H9 (cell line): ENCODE data around the gene SLC25A12. TPM values are rescaled to one million over a fixed set of nuclear protein-coding genes. Genes with fewer than 3 reads are reported as not detected.

ENCODE experiments used
- DNase-seq: peaks from one replicate; pipeline ENCODE4 v3.0.0-alpha.2; 2017
- H2AFZ ChIP-seq: one replicate; pipeline ENCODE4 v1.6.1; 2013; ENCODE audit warnings: mild to moderate bottlenecking, low read length, control low read depth, moderate library complexity
- H2AK5ac ChIP-seq: 2 replicates; pipeline ENCODE4 v1.6.1; 2013; ENCODE audit warnings: low read length, control low read depth, mixed read lengths; ENCODE audit not compliant: insufficient read length
- H2BK120ac ChIP-seq: one replicate; pipeline ENCODE4 v1.6.1; 2013; ENCODE audit warnings: low read depth, mild to moderate bottlenecking, low read length, control low read depth, inconsistent platforms; ENCODE audit not compliant: poor library complexity, severe bottlenecking
- H2BK12ac ChIP-seq: 2 replicates; pipeline ENCODE4 v1.6.1; 2013; ENCODE audit warnings: low read length, control low read depth, mixed read lengths, low read depth; ENCODE audit not compliant: insufficient read length
- H2BK15ac ChIP-seq: 2 replicates; pipeline ENCODE4 v1.6.1; 2013; ENCODE audit warnings: low read depth, low read length, control low read depth
- H2BK20ac ChIP-seq: one replicate; pipeline ENCODE4 v1.6.1; 2013; ENCODE audit warnings: low read depth, mild to moderate bottlenecking, low read length, control low read depth, inconsistent platforms; ENCODE audit not compliant: poor library complexity, severe bottlenecking
- H2BK5ac ChIP-seq: 2 replicates; pipeline ENCODE4 v1.6.1; 2013; ENCODE audit warnings: low read length, control low read depth, mixed read lengths; ENCODE audit not compliant: insufficient read length
- H3K14ac ChIP-seq: 2 replicates; pipeline ENCODE4 v1.6.1; 2013; ENCODE audit warnings: low read length, control low read depth; ENCODE audit not compliant: insufficient read depth
- H3K18ac ChIP-seq: 2 replicates; pipeline ENCODE4 v1.6.1; 2013; ENCODE audit warnings: low read depth, mild to moderate bottlenecking, mixed read lengths, low read length, control low read depth; ENCODE audit not compliant: insufficient read length
- H3K23ac ChIP-seq: 2 replicates; pipeline ENCODE4 v1.6.1; 2013; ENCODE audit warnings: low read length, control low read depth, mixed read lengths, low read depth; ENCODE audit not compliant: insufficient read length
- H3K23me2 ChIP-seq: 2 replicates; pipeline ENCODE4 v1.6.1; 2013; ENCODE audit warnings: low read depth, mild to moderate bottlenecking, mixed read lengths, low read length, control low read depth; ENCODE audit not compliant: insufficient read length, poor library complexity, severe bottlenecking
- H3K27ac ChIP-seq: 2 replicates; pipeline ENCODE4 v1.5.1; 2013; ENCODE audit warnings: low read length, control low read depth, mixed read lengths, low read depth; ENCODE audit not compliant: insufficient read length
- H3K27me3 ChIP-seq: 2 replicates; pipeline ENCODE4 v1.6.1; 2013; ENCODE audit warnings: low read length, control low read depth, inconsistent platforms; ENCODE audit not compliant: insufficient read depth
- H3K4ac ChIP-seq: 2 replicates; pipeline ENCODE4 v1.6.1; 2013; ENCODE audit warnings: low read depth, mild to moderate bottlenecking, control low read depth, inconsistent platforms, low read length, moderate library complexity
- H3K4me1 ChIP-seq: 2 replicates; pipeline ENCODE4 v1.6.1; 2013; ENCODE audit warnings: low read length, control low read depth, inconsistent platforms; ENCODE audit not compliant: insufficient read depth
- H3K4me2 ChIP-seq: 2 replicates; pipeline ENCODE4 v1.6.1; 2013; ENCODE audit warnings: low read length, control low read depth, mixed read lengths; ENCODE audit not compliant: insufficient read length, insufficient read depth
- H3K56ac ChIP-seq: 2 replicates; pipeline ENCODE4 v1.6.1; 2013; ENCODE audit warnings: low read depth, mild to moderate bottlenecking, mixed read lengths, low read length, control low read depth; ENCODE audit not compliant: insufficient read length
- H3K79me1 ChIP-seq: 2 replicates; pipeline ENCODE4 v1.6.1; 2013; ENCODE audit warnings: low read depth, mild to moderate bottlenecking, moderate library complexity, low read length, control low read depth, inconsistent platforms; ENCODE audit not compliant: insufficient read depth, poor library complexity, severe bottlenecking
- H3K79me2 ChIP-seq: 2 replicates; pipeline ENCODE4 v1.6.1; 2013; ENCODE audit warnings: low read length, control low read depth, inconsistent platforms; ENCODE audit not compliant: insufficient read depth
- H3K9ac ChIP-seq: 2 replicates; pipeline ENCODE4 v1.6.1; 2013; ENCODE audit warnings: low read length, control low read depth, mixed read lengths; ENCODE audit not compliant: insufficient read length; ENCODE audit errors: extremely low read depth
- H3K9me3 ChIP-seq: one replicate; pipeline ENCODE4 v1.6.1; 2013; ENCODE audit warnings: low read depth, low read length, inconsistent platforms; ENCODE audit not compliant: control insufficient read depth
- H3T11ph ChIP-seq: one replicate; pipeline ENCODE4 v1.6.1; 2013; ENCODE audit warnings: mild to moderate bottlenecking, low read length, control low read depth, inconsistent platforms
- H4K20me1 ChIP-seq: one replicate; pipeline ENCODE4 v1.6.1; 2013; ENCODE audit not compliant: control insufficient read depth, insufficient read length, insufficient read depth
- H4K5ac ChIP-seq: 2 replicates; pipeline ENCODE4 v1.6.1; 2013; ENCODE audit warnings: low read depth, mild to moderate bottlenecking, mixed read lengths, low read length, control low read depth; ENCODE audit not compliant: insufficient read length
- H4K8ac ChIP-seq: replicated peaks from 2 replicates; pipeline ENCODE4 v1.6.1; 2013; ENCODE audit warnings: low read length, control low read depth, mixed read lengths, low read depth; ENCODE audit not compliant: insufficient read length
- H4K91ac ChIP-seq: 2 replicates; pipeline ENCODE4 v1.6.1; 2013; ENCODE audit warnings: low read depth, mild to moderate bottlenecking, moderate library complexity, mixed read lengths, low read length, control low read depth; ENCODE audit not compliant: insufficient read length
- H3K27ac Mint-ChIP-seq, 3 experiments: 2 replicates in 2 of 3; 3 replicates in 1 of 3; pipeline ENCODE4 v1.8.0; 2020 to 2021; ENCODE audit warnings: mixed read lengths in 3 of 3, mild to moderate bottlenecking in 1 of 3, moderate library complexity in 1 of 3
- H3K27me3 Mint-ChIP-seq: 2 replicates; pipeline ENCODE4 v1.8.0; 2021; ENCODE audit warnings: low read depth, mild to moderate bottlenecking, moderate library complexity, mixed read lengths
- H3K36me3 Mint-ChIP-seq, 3 experiments: 2 replicates in 2 of 3; 3 replicates in 1 of 3; pipeline ENCODE4 v1.8.0; 2020 to 2021; ENCODE audit warnings: low read depth in 3 of 3, mixed read lengths in 3 of 3; ENCODE audit not compliant: insufficient read depth in 1 of 3
- H3K4me1 Mint-ChIP-seq, 2 experiments: 2 replicates each; pipeline ENCODE4 v1.8.0; 2020; ENCODE audit warnings: mixed read lengths in 2 of 2
- H3K4me3 Mint-ChIP-seq, 2 experiments: 2 replicates in 1 of 2; 3 replicates in 1 of 2; pipeline ENCODE4 v1.8.0; 2020 to 2021; ENCODE audit warnings: mild to moderate bottlenecking in 2 of 2, mixed read lengths in 2 of 2, moderate library complexity in 1 of 2
- H3K9me3 Mint-ChIP-seq, 2 experiments: 2 replicates in 1 of 2; 3 replicates in 1 of 2; pipeline ENCODE4 v1.8.0; 2020; ENCODE audit warnings: mild to moderate bottlenecking in 2 of 2, mixed read lengths in 2 of 2, moderate library complexity in 1 of 2
- WGBS: extraction: QIAGEN DNeasy Blood & Tissue Kit; methylation state at CpG from one replicate; pipeline ENCODE4 v1.1.7; 2013; ENCODE audit warnings: missing lambda C conversion rate, low lambda C conversion rate, mixed read lengths; ENCODE audit not compliant: insufficient read length; ENCODE audit errors: extremely low coverage; 5-methylcytosine and 5-hydroxymethylcytosine counted together
- total RNA-seq: library from RNA; stranded (reverse); gene quantifications from 2 replicates; pipeline ENCODE4 v1.2.1, GENCODE V29; 2021
- TF ChIP-seq, protein P1 (sequence below): fragments of 200-600 bp; sonication (generic); conservative IDR thresholded peaks from 3 replicates; pipeline ENCODE4 v1.8.0; 2021; ENCODE audit warnings: antibody characterized with exemption, mild to moderate bottlenecking

The SLC25A12 gene
- total RNA-seq, 1 experiment from 2014 or later: 10.1 TPM

DNA sequence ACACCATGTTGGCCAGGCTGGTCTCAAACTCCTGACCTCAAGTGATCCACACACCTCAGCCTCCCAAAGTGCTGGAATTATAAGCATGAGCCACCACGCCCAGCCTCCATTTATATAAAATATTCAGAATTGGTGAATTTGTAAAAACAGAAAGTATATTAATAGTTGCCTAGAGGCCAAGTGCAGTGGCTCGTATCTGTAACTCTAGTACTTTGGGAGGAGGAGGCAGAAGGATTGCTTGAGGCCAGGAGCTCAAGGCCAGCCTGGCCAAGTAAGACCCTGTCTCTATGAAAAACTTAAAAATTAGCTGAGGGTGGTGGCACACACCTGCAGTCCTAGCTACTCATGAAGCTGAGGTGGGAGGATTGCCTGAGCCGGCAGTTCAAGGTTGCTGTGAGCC, 89.6 kb downstream of the SLC25A12 start:
- Histone ChIP-seq H4K5ac (no peak overlapping the region), H3K4ac (no peak overlapping the region), H3K14ac (no peak overlapping the region), H3K18ac (no peak overlapping the region), H2BK20ac (no peak overlapping the region), H4K8ac (no peak overlapping the region), H3K4me2 (no peak overlapping the region), H4K91ac (no peak overlapping the region), H3K23ac (no peak overlapping the region), H2AFZ (no peak overlapping the region), H3K56ac (no peak overlapping the region), H3K9ac (no peak overlapping the region), H2BK15ac (no peak overlapping the region), H2BK5ac (no peak overlapping the region), H4K20me1 (no peaks in the 10 kb centered on the region), H3K79me2 (no peaks in the 10 kb centered on the region), H2AK5ac (no peak overlapping the region), H2BK12ac (no peak overlapping the region), H3K27ac (no peak overlapping the region), H3T11ph (no peak overlapping the region), H3K27me3 (no peaks in the 10 kb centered on the region), H3K9me3 (no peaks in the 10 kb centered on the region), H3K79me1 (no peaks in the 10 kb centered on the region), H3K23me2 (no peaks in the 10 kb centered on the region), H2BK120ac (no peak overlapping the region), H3K4me1 (no peaks in the 10 kb centered on the region)
- Mint-ChIP-seq H3K27me3 (no peaks in the 10 kb centered on the region), H3K4me3 (no peak overlapping the region), H3K36me3 (peaks cover 2 to 13% (median 5%) of the 10 kb centered on the region in 3 experiments; a peak in 6 of 7 replicates), H3K9me3 (no peaks in the 10 kb centered on the region), H3K27ac (no peak overlapping the region), H3K4me1 (peaks cover 7 to 9% of the 10 kb centered on the region in 2 experiments; a peak in 3 of 4 replicates)
- no peak for DNase-seq
- TF ChIP-seq, protein P1, sequence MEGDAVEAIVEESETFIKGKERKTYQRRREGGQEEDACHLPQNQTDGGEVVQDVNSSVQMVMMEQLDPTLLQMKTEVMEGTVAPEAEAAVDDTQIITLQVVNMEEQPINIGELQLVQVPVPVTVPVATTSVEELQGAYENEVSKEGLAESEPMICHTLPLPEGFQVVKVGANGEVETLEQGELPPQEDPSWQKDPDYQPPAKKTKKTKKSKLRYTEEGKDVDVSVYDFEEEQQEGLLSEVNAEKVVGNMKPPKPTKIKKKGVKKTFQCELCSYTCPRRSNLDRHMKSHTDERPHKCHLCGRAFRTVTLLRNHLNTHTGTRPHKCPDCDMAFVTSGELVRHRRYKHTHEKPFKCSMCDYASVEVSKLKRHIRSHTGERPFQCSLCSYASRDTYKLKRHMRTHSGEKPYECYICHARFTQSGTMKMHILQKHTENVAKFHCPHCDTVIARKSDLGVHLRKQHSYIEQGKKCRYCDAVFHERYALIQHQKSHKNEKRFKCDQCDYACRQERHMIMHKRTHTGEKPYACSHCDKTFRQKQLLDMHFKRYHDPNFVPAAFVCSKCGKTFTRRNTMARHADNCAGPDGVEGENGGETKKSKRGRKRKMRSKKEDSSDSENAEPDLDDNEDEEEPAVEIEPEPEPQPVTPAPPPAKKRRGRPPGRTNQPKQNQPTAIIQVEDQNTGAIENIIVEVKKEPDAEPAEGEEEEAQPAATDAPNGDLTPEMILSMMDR: no peak
- WGBS: no CpG with 5 or more reads among the region's 3 CpGs
